ENCODE data around the gene NUDT14. TPM values are rescaled to one million over a fixed set of nuclear protein-coding genes. Genes with fewer than 3 reads are reported as not detected.

The NUDT14 gene
- total RNA-seq, 4 donors from 2014 or later = 17.0 to 53.9 (median 32.6) TPM

GRCh38 chr14:105139212-105139825 lies 41.8 kb downstream of the NUDT14 start:
- H3K4me3 ChIP-seq = no peak overlapping the region
- no peaks in the 10 kb centered on the region for H3K27me3 ChIP-seq
- no peaks in the 10 kb centered on the region for H3K4me1 ChIP-seq
- in situ Hi-C loops (cut with MboI; ENCODE audit: low pct_ligation_motif_present in 1 of 4, low pct_unique_long_range_greater_than_20kb in 1 of 4, low sequenced_read_pairs in 3 of 4) = no loop called here
- peaks cover 0 to 9% of the 10 kb centered on the region in 2 donors for H3K9me3 ChIP-seq
- 57 to 84% methylated on average over 1 to 10 of the region's 10 CpGs for WGBS, 2 donors (ENCODE audit: low coverage in 1 of 2)
- TF ChIP-seq POLR2AphosphoS5 (IDR thresholded peaks at IDR 0.05) (no peak), CTCF (IDR thresholded peaks at IDR 0.05) (no peak), POLR2A (IDR thresholded peaks at IDR 0.05) (no peak), EP300 (IDR thresholded peaks at IDR 0.05; ENCODE audit: low read depth) (no peak)
- no peak overlapping the region for H3K27ac ChIP-seq
- no peak for DNase-seq
- intact Hi-C loops (cut with DNase I; ENCODE audit: low total_unique reads) = no loop called here
- H3K36me3 ChIP-seq = no peaks in the 10 kb centered on the region

GRCh38 chr14:105138551-105139111 lies 42.5 kb downstream of the NUDT14 start:
- intact Hi-C loops (cut with DNase I; ENCODE audit: low total_unique reads) (no loop called here), in situ Hi-C loops (cut with MboI; ENCODE audit: low pct_ligation_motif_present in 1 of 4, low pct_unique_long_range_greater_than_20kb in 1 of 4, low sequenced_read_pairs in 3 of 4) (no loop called here)
- 96% methylated on average over 12 of the region's 15 CpGs; no CpG with 5 or more reads in 1 of the 2 donors for WGBS, 2 donors (ENCODE audit: low coverage in 1 of 2)
- Histone ChIP-seq H3K27me3 (no peaks in the 10 kb centered on the region), H3K36me3 (no peaks in the 10 kb centered on the region), H3K4me3 (no peak overlapping the region), H3K4me1 (no peaks in the 10 kb centered on the region), H3K9me3 (peaks cover 0 to 9% of the 10 kb centered on the region in 2 donors), H3K27ac (no peak overlapping the region)
- TF ChIP-seq POLR2AphosphoS5 (IDR thresholded peaks at IDR 0.05) (no peak), POLR2A (IDR thresholded peaks at IDR 0.05) (no peak), CTCF (IDR thresholded peaks at IDR 0.05) (no peak), EP300 (IDR thresholded peaks at IDR 0.05; ENCODE audit: low read depth) (no peak)
- no peak for DNase-seq

- intact Hi-C loops (cut with DNase I; ENCODE audit: low total_unique reads) = no loop called here
- H3K36me3 ChIP-seq = no peaks in the 10 kb centered on the region
- H3K27me3 ChIP-seq = no peaks in the 10 kb centered on the region
- WGBS, 2 donors (ENCODE audit: low coverage in 1 of 2) = 91% methylated on average over 15 of the region's 19 CpGs; no CpG with 5 or more reads in 1 of the 2 donors
- DNase-seq = no peak
- no peak overlapping the region for H3K4me3 ChIP-seq
- H3K4me1 ChIP-seq = no peaks in the 10 kb centered on the region
- in situ Hi-C loops (cut with MboI; ENCODE audit: low pct_ligation_motif_present in 1 of 4, low pct_unique_long_range_greater_than_20kb in 1 of 4, low sequenced_read_pairs in 3 of 4) = no loop called here
- peaks cover 0 to 9% of the 10 kb centered on the region in 2 donors for H3K9me3 ChIP-seq
- no peak overlapping the region for H3K27ac ChIP-seq
- no peak for TF ChIP-seq EP300 (IDR thresholded peaks at IDR 0.05; ENCODE audit: low read depth)
- no peak for TF ChIP-seq POLR2AphosphoS5 (IDR thresholded peaks at IDR 0.05)
- TF ChIP-seq POLR2A (IDR thresholded peaks at IDR 0.05) = no peak
- no peak for TF ChIP-seq CTCF (IDR thresholded peaks at IDR 0.05)
Measured at GRCh38 chr14:105138021-105138541, 43.0 kb downstream of the NUDT14 start.

GRCh38 chr14:105137481-105138020 lies 43.6 kb downstream of the NUDT14 start:
- DNase-seq = no peak
- Histone ChIP-seq H3K4me1 (no peaks in the 10 kb centered on the region), H3K9me3 (peaks cover 0 to 9% of the 10 kb centered on the region in 2 donors), H3K27me3 (no peaks in the 10 kb centered on the region), H3K27ac (no peak overlapping the region), H3K4me3 (no peak overlapping the region), H3K36me3 (no peaks in the 10 kb centered on the region)
- 85 to 100% methylated on average over 1 to 14 of the region's 14 CpGs for WGBS, 2 donors (ENCODE audit: low coverage in 1 of 2)
- in situ Hi-C loops (cut with MboI; ENCODE audit: low pct_ligation_motif_present in 1 of 4, low pct_unique_long_range_greater_than_20kb in 1 of 4, low sequenced_read_pairs in 3 of 4) = no loop called here
- TF ChIP-seq EP300 (IDR thresholded peaks at IDR 0.05; ENCODE audit: low read depth) (no peak), POLR2AphosphoS5 (IDR thresholded peaks at IDR 0.05) (no peak), CTCF (IDR thresholded peaks at IDR 0.05) (no peak), POLR2A (IDR thresholded peaks at IDR 0.05) (no peak)
- intact Hi-C loops (cut with DNase I; ENCODE audit: low total_unique reads) = no loop called here

Measured in transverse colon (tissue), 4 donors.